SU-DHL-6 (cell line): ENCODE data around the gene RASGRP3.

ENCODE experiments used
- CTCF ChIP-seq: fragments of 200-600 bp; sonication (generic); IDR thresholded peaks from one replicate; pipeline ENCODE4 v1.5.1; 2017; ENCODE audit warnings: antibody characterized with exemption, mild to moderate bottlenecking, low read length, moderate library complexity; ENCODE audit not compliant: insufficient read depth, poor library complexity, severe bottlenecking
- EZH2phosphoT487 ChIP-seq: fragments of 200-600 bp; sonication (generic), shearing (Covaris generic); conservative IDR thresholded peaks from 2 replicates; pipeline ENCODE4 v1.6.1; 2018; ENCODE audit warnings: mild to moderate bottlenecking, antibody characterized with exemption, low read length, moderate library complexity, mixed read lengths

- TF ChIP-seq CTCF (no peak), EZH2phosphoT487 (no peak)
Observed at GRCh38 chr2:33496726-33497125, 20.3 kb downstream of the RASGRP3 start.
